Measurements from ENCODE around the gene MEIG1.
"Not testable (repeated sequence)": the region's sequence is repeated elsewhere in the genome, so short reads cannot be mapped to it uniquely, and the experiment has no call there.

MEIG1 gene

DNA sequence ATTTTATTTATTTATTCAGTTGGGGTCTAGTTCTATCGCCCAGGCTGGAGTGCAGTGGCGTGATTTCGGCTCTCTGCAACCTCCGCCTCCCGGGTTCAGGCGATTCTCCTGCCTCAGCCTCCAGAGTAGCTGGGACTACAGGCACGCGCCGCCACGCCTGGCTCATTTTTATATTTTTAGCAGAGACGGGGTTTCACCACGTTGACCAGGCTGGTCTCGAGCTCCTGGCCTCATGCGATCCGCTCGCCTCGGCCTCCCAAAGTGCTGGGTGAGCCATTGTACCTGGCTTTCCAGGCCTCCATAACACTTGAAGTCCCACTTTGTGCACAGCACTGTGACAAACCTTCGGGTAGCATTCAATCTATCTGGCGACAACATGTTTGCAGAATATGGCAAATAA lies 4.3 kb upstream of the MEIG1 start:
- DNase-seq (ENCODE audit: low spot score), result no peak

DNA sequence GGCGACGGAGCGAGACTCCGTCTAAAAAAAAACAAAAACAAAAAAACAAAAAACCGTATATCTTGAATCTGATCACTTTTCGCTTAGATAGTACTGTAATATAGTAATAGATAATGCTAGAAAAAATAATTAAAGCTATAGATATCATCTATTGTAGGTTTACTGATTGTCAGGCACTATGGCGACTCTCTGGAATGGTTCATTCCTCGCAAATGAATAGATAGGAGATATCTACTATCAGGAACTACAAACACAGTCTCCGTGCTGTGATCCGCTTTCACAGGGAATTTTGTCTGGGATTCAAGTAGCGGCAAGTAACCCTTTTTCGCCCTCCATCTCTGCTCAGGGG lies 342 bp upstream of the MEIG1 start:
- DNase-seq (ENCODE audit: low spot score), result no peak

DNA sequence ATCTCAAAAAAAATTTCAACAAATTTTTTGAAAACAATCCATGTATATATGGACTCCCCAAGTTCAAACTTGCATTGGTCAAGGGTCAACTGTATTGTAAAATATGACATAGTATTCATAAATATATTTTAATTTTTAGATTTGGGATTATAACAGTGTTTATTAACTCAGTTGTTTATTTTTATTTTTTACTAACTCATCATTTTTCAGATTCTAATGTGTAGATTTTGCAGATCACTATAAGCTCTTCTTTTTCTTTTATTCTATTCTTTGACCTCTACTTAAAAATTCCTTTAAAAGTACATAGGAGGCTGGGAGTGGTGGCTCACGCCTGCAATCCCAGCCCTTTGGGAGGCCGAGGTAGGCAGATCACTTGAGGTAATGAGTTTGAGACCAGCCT lies 8.7 kb downstream of the MEIG1 start:
- no peak for DNase-seq (ENCODE audit: low spot score)

DNA sequence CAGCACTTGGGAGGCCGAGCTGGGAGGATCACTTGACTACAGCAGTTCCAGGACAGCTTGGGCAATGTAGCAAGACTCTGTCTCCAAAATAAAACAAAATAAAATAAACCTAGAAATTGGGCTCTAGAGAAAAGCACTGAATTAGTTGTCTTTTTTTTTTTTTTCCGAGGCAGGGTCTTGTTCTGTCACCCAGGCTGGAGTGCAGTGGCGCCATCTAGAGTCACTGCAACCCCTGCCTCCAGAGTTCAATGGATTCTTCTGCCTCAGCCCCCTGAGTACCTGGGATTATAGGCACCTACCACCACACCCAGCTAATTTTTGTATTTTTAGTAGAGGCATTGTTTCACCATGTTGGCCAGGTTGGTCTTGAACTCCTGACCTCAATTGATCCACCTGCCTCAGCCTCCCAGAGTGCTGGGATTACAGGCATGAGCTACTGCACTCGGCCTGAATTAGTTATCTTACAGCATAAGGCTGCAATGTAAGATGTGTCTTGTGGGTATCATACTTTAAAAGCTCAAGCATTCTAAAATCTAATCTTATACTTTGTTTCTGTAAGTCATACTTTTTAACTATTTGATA lies 12.8 kb downstream of the MEIG1 start:
- no peak for DNase-seq (ENCODE audit: low spot score)

DNA sequence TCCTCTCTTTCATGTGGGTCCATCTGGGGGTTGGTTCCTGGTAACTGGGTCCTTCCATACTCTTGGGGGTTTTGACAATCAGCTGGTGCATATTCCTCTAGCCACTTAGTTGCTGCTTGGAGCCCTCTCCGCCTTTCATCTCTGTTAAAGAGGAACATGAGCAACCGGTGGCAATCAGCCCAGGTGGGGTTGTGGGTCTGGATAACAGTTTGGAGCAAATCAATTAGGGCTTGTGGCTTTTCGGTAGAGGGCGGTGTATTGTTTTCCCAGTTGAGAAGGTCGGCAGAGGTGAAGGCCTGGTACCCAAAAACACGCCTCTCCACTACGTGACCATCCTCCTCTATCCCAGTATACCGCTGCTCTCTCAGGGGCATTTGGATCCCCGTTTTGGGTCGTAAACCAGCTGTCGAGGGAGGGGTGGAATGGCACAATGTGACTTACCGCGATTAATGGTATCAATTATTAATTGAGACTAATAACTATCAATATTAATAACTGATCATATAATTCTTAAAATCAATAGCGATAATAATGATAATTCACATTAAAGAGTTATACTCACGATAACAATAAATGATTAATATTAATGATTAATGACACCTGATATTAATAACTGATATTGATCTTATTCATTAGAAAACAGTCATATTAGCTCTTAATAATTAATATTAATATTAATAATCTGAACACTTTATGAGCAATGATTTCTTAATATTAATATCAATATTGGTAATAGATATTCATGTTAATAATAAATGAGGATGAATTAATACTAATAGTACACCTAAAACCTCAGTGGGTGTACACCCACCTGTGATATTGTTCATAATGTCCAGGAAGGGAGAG lies 15.2 kb downstream of the MEIG1 start:
- not testable (repeated sequence) for DNase-seq (ENCODE audit: low spot score)

DNA sequence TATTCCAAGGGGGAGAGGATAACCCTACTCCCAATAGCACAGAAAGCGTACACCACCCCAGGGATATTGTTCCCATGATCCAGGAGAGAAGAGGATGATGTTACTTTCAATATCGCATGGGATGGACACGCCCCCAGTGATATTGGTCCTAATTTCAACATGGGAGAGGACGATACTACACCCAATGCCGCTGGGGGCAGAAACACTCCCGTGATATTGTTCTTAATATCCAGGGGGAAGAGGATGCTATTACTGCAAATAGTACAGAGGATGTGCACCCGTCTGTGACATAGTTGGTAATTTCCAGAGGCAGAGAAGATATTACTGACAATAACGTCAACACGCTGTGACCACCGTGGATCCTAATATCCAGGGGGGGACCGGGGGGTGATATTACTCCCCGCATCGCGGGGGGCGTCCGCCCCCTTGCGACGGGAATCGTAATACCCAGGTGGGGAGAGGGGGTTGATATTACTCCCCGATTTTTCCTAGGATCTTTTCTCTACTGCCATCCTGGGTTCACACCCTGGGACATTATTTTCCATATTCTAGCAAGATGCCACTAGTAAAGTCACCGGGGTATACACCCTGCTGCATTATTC lies 16.6 kb downstream of the MEIG1 start:
- no peak for DNase-seq (ENCODE audit: low spot score)

DNA sequence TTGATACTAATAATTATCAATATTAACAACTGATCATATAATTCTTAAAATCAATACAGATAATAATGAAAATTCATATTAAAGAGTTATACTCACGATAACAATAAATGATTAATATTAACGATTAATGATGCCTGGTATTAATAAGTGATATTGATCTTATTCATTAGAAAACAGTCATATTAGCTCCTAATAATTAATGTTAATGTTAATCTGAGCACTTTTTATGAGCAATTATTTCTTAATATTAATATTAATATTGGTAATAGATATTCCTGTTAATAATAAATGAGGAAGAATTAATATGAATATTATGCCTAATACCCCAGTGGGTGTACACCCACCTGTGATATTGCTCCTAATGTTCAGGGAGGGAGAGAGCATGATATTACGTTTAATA lies 23.6 kb downstream of the MEIG1 start:
- no peak for DNase-seq (ENCODE audit: low spot score)

DNA sequence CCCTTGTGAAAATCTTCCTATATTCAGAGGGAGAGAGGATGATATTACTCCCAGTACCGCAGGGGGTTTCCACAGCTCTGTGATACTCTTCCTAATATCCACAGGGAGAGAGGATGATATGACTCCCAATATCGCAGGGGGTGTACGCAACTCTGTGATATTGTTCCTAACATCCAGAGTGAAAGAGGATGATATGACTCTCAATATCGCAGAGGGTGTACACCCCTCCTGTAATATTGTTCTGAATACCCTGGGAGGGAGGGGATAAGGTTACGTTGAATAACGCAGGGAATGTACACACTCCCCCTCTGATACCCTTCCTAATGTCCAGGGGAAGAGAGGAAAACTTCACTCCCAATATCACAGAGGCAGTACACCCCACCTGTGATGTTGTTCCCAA lies 30.4 kb downstream of the MEIG1 start:
- not testable (repeated sequence) for DNase-seq (ENCODE audit: low spot score)

DNA sequence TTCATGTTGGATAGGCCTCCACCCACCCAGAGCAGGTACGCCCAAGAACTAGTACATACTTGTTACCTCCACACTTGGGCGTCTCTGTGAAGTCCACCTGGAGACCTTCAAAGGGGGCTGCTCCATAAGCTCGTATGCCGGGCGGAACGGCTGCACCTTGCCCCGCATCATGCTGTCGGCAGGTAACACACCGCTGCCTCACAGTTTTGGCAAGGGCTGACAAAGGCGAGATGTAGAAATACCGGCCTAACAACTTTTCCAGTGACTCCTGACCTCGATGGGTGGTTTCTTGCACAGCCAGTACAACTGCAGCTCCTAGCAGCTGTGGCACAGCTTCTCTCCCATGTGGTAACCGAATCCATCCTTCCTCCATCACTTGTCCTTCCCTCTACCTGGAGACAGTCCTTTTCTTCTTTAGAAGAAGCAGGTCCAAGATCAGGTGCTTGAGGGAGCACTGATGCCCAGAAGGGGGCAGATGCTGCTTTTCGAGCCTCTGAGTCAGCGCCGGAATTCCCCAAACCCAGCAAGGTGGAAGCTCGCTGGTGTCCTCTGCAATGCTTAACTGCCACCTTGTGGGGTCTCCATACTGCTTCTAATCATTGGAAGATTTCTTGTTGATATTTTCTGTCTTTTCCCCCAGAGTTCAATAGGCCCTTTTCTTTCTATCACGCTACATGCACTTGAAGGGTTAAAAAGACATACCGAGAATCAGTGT lies 32.0 kb downstream of the MEIG1 start:
- not testable (repeated sequence) for DNase-seq (ENCODE audit: low spot score)

DNA sequence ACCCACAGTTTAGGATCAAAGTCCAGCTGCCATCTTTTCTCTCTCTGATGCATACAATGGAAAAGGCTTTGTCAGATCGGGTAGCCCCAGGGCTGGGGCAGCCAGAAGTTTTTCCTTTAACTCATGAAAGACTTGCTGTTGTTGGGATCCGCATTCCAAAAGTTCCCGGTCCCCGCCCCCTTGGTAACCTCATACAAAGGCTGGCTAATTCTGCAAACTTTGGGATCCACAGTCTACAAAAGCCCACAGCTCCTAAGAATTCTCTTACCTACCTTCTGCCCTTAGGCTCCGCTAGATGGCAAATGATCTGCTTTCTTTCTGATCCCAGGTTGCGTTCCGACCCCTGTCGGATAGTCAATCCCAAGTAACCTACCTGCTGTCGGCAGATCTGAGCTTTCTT lies 33.1 kb downstream of the MEIG1 start:
- DNase-seq (ENCODE audit: low spot score), result not testable (repeated sequence)

DNA sequence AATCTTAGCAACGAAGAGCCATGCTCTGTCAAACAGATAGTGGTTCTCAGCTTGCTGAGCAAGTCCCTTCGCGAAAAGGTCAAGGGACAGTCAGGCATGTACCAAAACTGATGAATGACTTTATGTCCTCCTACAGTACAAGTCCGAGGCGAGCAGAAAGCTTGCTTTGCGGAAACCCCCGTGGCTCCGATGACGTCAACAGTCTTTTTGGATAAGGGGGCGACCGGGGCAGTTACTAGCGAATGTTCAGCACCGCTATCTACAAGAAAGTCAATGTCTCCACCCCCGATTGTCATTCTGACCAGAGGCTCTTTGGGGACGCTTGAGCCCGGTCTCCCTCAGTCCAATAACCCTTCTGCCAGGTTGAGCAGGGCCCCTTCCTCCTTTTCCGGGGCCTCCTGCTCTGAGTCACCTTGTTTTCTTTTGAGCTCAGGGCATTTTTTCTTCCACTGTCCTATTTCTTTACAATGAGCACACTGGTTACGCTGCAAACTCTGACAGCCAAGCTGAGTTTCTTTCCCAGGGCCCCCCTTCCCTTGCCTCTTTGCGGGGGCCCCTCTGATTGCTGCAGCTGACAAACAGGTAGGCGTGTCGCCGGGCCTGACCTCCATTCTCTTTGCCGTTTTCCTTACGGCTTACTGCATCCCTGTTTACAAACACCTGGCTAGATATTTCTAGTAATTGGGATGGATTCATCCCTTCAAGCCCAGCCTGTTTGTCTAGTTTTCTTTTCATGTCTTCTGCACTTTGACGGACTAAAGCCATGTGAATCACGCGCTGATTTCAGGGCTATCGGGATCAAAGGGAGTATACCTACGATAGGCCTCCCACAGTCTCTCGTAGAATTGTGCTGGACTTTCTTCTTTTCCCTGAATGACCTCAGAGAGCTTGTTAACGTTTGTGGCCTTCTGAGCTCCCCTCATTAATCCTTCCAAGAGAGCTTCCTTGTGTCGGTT lies 34.6 kb downstream of the MEIG1 start:
- not testable (repeated sequence) for DNase-seq (ENCODE audit: low spot score)

DNA sequence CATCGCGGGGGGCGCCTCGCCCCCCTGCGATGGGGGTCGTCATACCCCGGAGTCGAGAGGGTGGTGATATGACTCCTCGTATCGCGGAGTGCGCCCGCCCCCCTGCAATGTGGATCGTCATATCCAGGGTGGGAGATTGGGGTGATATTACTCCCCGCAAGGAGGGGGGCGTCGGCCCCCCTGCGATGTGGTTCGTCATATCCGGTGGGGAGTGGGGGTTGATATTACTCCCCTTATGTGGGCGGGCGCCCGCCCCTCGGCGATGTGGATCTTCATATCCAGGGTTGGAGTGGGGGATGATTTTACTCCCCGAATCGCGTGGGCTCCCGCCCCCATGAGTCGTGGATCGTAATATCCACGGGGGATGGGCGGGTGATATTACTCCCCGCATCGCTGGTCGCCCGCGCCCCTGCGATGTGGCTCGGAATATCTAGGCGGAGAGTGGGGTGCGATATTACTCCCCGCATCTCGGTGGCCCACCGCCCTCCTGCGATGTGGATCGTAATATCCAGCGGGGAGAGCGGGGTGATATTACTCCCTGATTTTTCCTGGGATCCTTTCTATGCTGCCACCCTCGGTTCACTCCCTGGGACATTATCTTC lies 36.9 kb downstream of the MEIG1 start:
- DNase-seq (ENCODE audit: low spot score), result no peak

DNA sequence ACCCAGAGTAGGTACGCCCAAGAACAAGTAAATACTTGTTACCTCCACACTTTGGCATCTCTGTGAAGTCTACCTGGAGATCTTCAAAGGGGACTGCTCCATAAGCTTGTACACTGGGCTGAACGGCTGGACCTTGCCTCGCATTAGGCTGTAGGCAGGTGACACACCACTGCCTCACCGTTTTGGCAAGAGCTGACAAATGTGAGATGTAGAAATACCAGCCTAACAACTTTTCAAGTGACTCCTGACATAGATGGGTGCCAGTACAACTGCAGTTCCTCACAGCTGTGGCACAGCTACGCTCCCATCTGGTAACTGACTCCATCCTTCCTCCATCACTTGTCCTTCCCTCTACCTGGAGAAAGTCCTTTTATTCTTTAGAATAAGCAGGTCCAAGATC lies 54.3 kb downstream of the MEIG1 start:
- DNase-seq (ENCODE audit: low spot score), result not testable (repeated sequence)

DNA sequence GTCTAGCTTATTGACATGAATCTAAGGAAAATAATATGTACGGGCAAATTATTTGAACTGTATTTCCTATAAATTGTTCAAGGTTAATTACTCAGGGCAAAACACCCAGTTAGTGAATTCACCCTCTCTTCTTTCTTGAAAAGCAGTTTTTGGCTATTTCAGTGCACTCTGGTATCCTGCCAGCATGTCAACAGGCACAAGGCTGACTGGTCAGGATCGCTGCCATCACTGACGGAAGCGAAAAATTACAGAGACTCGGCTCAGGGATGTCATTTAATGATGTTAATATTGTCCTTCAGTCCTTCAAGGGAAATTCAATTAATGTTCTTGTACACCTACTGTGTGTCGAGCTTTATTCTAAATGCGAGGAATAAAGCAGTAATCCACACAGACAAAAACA lies 56.3 kb downstream of the MEIG1 start:
- DNase-seq (ENCODE audit: low spot score), result no peak

DNA sequence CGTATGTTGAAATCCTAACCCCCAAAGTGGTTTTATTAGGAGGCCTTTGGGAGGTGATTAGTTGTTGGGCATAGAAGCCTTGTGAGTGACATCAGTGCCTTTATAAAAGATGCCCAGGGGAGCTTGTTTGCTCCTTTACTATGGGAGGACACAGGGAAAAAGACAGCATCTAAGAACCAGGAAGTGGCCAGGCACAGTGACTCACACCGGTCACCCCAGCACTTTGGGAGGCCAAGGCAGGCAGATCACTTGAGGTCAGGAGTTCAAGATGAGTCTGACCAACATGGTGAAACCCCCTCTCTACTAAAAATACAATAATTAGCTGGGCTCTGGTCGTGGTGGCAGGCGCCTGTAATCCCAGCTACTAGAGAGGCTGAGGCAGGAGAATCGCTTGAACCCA lies 61.8 kb downstream of the MEIG1 start:
- not testable (repeated sequence) for DNase-seq (ENCODE audit: low spot score)
